GM06990 (cell line): Measurements from ENCODE around the gene TRAFD1.
"Not testable (repeated sequence)": the region's sequence is repeated elsewhere in the genome, so short reads cannot be mapped to it uniquely, and the experiment has no call there.

Source experiments
- DNase-seq: peaks from one replicate; pipeline ENCODE4 v3.0.0-alpha.2; 2011; ENCODE audit not compliant: insufficient read length; ENCODE audit errors: extremely low read depth
- H3K27me3 ChIP-seq: replicated peaks from 2 replicates; pipeline ENCODE4 v1.6.0; 2011; ENCODE audit warnings: low read length; ENCODE audit not compliant: control insufficient read depth, insufficient read depth
- H3K36me3 ChIP-seq: 2 replicates; pipeline ENCODE4 v1.5.1; 2011; ENCODE audit warnings: low read length; ENCODE audit not compliant: control insufficient read depth, insufficient read depth
- H3K4me3 ChIP-seq: replicated peaks from 2 replicates; pipeline ENCODE4 v1.5.1; 2011; ENCODE audit warnings: low read depth, mild to moderate bottlenecking, control low read depth, low read length
- TF ChIP-seq, protein P1 (sequence below): IDR thresholded peaks from 2 replicates; pipeline ENCODE4 v1.5.1; 2011; ENCODE audit warnings: low read length, control low read depth, mild to moderate bottlenecking, inconsistent platforms; ENCODE audit not compliant: insufficient read depth, poor library complexity, severe bottlenecking

The TRAFD1 gene

DNA sequence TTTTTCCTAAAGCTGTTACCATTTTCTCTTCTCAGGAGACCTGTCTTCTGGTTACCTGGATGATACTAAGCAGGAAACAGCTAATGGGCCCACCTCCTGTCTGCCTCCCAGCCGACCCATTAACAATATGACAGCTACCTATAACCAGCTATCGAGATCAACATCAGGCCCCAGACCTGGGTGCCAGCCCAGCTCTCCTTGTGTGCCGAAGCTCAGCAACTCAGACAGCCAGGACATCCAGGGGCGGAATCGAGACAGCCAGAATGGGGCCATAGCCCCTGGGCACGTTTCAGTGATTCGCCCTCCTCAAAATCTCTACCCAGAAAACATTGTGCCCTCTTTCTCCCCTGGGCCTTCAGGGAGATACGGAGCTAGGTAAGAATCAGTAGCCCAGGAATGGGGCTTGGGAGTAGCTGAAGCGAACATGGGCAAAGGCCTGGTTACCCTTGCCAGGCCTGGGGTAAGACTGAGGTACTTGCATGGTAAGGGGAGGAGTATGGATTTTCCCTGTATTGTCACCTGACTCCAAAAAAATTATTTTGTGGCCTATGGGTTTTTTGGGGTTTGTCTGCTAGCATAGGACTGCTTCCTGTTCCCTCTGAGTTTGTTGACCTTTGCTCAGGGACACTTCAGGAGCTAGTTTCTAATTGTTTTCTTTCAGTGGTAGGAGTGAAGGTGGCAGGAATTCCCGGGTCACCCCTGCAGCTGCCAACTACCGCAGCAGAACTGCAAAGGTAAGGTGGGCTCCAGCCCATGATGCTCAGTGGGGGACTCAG, 26.6 kb downstream of the TRAFD1 start:
- Histone ChIP-seq H3K4me3 (no peak overlapping the region), H3K27me3 (no peaks in the 10 kb centered on the region), H3K36me3 (peaks cover 33% of the 10 kb centered on the region)
- DNase-seq = no peak
- TF ChIP-seq, protein P1, sequence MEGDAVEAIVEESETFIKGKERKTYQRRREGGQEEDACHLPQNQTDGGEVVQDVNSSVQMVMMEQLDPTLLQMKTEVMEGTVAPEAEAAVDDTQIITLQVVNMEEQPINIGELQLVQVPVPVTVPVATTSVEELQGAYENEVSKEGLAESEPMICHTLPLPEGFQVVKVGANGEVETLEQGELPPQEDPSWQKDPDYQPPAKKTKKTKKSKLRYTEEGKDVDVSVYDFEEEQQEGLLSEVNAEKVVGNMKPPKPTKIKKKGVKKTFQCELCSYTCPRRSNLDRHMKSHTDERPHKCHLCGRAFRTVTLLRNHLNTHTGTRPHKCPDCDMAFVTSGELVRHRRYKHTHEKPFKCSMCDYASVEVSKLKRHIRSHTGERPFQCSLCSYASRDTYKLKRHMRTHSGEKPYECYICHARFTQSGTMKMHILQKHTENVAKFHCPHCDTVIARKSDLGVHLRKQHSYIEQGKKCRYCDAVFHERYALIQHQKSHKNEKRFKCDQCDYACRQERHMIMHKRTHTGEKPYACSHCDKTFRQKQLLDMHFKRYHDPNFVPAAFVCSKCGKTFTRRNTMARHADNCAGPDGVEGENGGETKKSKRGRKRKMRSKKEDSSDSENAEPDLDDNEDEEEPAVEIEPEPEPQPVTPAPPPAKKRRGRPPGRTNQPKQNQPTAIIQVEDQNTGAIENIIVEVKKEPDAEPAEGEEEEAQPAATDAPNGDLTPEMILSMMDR = no peak

DNA sequence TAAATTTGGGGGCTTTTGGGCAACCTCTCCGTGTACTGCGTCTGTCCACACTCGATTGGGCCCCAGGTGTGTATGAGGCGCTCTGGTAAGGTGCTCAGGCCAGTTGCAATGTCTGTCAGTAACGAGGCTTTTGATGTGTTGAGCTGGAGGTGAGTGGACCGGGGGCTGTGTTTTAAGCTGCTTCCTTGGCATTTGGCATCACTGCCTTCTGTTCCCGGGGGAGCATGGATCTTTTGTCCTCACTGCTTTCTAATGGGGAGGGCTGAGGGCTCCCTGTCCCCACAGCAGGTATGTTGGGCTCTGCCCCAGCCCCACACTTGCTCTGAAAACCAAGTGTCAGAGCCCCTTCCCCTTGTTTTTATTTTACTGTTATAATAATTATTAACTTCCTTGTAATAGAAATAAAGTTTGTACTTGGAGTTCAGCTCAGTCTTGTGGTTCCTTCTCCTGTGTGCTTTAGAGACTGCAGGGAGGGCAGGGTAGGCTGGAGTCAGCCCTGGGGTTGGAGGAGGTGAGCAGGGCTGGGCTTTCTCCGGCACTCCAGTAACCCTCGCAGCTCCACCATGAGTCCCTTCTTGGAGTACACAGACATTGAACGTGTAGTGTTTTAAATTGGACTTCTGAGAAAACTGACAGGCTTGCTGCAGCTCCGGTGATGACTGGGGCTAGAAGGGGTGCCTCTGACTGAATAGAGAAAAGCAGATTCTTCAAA, 28.0 kb downstream of the TRAFD1 start:
- TF ChIP-seq, protein P1 = no peak
- Histone ChIP-seq H3K27me3 (no peaks in the 10 kb centered on the region), H3K4me3 (no peak overlapping the region), H3K36me3 (peaks cover 28% of the 10 kb centered on the region)
- DNase-seq = no peak

DNA sequence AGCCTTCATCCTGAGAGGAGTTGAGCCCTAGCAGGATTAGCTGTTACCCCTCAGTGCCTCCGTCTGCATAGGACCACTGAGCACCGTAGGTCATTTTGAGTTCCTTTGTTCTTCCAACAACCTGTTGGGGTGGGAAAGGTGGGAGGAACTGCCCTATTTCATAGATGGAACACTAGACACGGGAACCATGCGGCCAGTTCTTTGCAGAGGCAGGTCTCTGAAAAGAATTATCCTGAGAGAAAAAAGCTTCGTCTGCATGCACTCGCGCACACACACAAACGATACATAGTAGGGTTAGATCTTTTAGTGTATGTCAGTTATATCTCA, 28.5 kb downstream of the TRAFD1 start:
- no peak overlapping the region for H3K4me3 ChIP-seq
- TF ChIP-seq, protein P1 = no peak
- H3K36me3 ChIP-seq = peaks cover 29% of the 10 kb centered on the region
- DNase-seq = no peak
- H3K27me3 ChIP-seq = no peaks in the 10 kb centered on the region

DNA sequence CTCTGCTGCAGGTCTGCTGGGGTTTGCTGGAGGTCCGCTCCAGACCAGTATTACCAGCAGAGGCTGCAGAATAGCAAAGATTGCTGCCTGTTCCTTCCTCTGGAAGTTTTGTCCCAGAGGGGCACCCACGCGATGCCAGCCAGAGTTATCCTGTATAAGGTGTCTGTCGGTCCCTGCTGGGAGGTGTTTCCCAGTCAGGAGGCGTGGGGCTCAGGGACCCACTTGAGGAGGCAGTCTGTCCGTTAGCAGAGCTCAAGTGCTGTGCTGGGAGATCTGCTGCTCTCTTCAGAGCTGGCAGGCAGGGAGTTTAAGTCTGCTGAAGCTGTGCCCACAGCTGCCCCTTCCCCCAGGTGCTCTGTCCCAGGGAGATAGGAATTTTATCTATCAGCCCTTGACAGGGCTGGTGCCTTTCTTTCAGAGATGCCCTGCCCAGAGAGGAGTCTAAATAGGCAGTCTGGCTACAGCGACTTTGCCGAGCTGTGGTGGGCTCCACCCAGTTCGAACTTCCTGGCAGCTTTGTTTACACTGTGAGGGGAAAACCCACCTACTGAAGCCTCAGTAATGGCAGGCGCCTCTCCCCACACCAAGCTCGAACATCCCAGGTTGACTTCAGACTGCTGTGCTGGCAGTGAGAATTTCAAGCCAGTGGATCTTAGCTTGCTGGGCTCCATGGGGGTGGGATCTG, 33.2 kb downstream of the TRAFD1 start:
- H3K27me3 ChIP-seq, DNase-seq, H3K4me3 ChIP-seq: not testable (repeated sequence)
- peaks cover 29% of the 10 kb centered on the region for H3K36me3 ChIP-seq

DNA sequence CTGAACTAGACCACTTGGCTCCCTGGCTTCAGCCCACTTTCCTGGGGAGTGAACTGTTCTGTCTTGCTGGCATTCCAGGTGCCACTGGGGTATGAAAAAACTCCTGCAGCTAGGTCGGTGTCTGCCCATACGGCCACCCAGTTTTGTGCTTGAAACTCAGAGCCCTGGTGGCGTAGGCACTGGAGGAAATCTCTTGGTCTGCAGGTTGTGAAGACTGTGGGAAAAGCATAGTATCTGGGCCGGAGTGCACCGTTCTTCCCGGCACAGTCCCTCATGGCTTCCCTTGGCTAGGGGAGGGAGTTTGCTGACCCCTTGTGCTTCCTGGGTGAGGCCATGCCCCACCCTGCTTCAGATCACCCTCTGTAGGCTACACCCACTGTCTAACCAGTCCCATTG, 33.8 kb downstream of the TRAFD1 start:
- Histone ChIP-seq H3K4me3 (no peak overlapping the region), H3K27me3 (no peaks in the 10 kb centered on the region), H3K36me3 (peaks cover 25% of the 10 kb centered on the region)
- TF ChIP-seq, protein P1 = no peak
- no peak for DNase-seq

DNA sequence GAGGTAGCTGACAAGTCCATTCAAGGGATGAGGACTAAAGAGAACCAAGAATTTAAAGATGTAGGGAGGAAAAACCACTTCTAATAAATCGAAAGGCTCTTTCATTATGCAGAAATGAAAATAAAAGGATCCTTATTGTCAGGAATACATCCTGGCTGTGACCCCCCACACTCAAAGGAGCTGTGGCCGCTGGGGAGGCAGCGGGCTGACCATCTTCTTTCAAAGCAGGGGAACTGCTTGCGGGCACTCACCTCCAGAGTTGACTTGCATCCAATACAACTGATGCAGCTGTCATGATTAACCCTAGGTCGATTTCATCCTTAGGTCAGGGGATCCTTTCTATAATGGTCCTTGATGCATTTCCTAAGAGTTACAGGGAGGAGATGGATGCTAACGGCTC, 35.3 kb downstream of the TRAFD1 start:
- no peak for DNase-seq
- TF ChIP-seq, protein P1 = no peak
- Histone ChIP-seq H3K4me3 (no peak overlapping the region), H3K27me3 (no peaks in the 10 kb centered on the region), H3K36me3 (peaks cover 25% of the 10 kb centered on the region)
